Upper lobe of right lung (tissue), 1 donor: ENCODE data around the gene LNPEP. TPM values are rescaled to one million over a fixed set of nuclear protein-coding genes. Genes with fewer than 3 reads are reported as not detected.

Experiments
- ATAC-seq: fragments of 200-7000 bp; cut with Tn5 transposase; one replicate; pipeline ENCODE4 v1.9.1; 2020; ENCODE audit warnings: mild to moderate bottlenecking, moderate library complexity
- DNase-seq: peaks from one replicate; pipeline ENCODE4 v3.0.0-alpha.2; 2020
- H3K27ac ChIP-seq: fragments of 200-600 bp; one replicate; pipeline ENCODE4 v1.8.0; 2022
- H3K27me3 ChIP-seq: fragments of 200-600 bp; one replicate; pipeline ENCODE4 v1.8.0; 2022; ENCODE audit warnings: mild to moderate bottlenecking
- H3K36me3 ChIP-seq: fragments of 200-600 bp; one replicate; pipeline ENCODE4 v1.8.0; 2022
- H3K4me1 ChIP-seq: fragments of 200-600 bp; one replicate; pipeline ENCODE4 v1.8.0; 2022
- H3K4me3 ChIP-seq: fragments of 200-600 bp; one replicate; pipeline ENCODE4 v1.8.0; 2022; ENCODE audit warnings: mild to moderate bottlenecking
- H3K9me3 ChIP-seq: fragments of 200-600 bp; one replicate; pipeline ENCODE4 v1.8.0; 2022
- intact Hi-C: fragments of 100-400 bp; cut with DNase I; formaldehyde crosslinking; loops from one replicate; pipeline ENCODE4 v1.11.0; 2022
- total RNA-seq: library from RNA; stranded (reverse); fragmentation: NEBNext Ultra II Directional; extraction: Animal tissue kit (Norgen Biotek cat#: 25700); gene quantifications from one replicate; pipeline ENCODE4 v1.2.1, GENCODE V29; 2021
- TF ChIP-seq, protein P1 (sequence below): fragments of 200-600 bp; IDR thresholded peaks from one replicate; pipeline ENCODE4 v1.8.0; 2022; ENCODE audit warnings: antibody characterized with exemption
- donor health status: DM: no; HTN: yes; CAD: no; lungs with severe emphysema.

LNPEP gene
- total RNA-seq, 1 donor from 2014 or later: 50.6 TPM

DNA sequence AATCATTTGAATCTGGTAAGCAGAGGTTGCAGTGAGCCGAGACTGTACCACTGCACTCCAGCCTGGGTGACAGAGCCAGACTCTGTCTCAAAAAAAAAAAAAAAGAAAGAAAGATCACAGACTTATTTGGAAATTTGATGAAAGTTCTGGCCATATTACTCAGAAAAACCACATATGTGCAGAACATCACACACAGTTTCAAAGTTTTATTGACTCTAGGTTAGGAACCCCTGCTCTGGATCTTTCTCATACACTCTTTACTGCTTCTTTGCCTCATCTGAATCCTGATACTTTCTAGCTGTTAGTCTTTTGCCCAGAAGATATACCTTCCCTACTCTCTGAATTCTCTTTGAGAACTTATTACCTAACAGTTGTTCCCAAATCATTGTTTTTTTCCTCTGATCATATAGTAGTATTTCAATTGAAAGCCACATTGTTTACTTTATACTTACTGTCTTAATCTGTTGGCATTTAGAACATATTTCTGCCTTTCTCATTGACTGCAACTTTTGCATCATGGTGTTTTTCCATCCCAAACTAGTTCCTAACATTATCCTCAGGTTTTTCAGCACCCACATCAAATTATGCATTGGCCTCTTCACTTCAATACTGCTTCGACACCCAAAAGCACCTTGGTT is 68.7 kb downstream of the LNPEP start:
- Histone ChIP-seq H3K36me3 (peaks cover 68% of the 10 kb centered on the region), H3K4me1 (no peaks in the 10 kb centered on the region), H3K27ac (no peak overlapping the region), H3K9me3 (no peaks in the 10 kb centered on the region), H3K4me3 (no peak overlapping the region), H3K27me3 (no peaks in the 10 kb centered on the region)
- no peak for DNase-seq
- no peak for ATAC-seq
- TF ChIP-seq, protein P1, sequence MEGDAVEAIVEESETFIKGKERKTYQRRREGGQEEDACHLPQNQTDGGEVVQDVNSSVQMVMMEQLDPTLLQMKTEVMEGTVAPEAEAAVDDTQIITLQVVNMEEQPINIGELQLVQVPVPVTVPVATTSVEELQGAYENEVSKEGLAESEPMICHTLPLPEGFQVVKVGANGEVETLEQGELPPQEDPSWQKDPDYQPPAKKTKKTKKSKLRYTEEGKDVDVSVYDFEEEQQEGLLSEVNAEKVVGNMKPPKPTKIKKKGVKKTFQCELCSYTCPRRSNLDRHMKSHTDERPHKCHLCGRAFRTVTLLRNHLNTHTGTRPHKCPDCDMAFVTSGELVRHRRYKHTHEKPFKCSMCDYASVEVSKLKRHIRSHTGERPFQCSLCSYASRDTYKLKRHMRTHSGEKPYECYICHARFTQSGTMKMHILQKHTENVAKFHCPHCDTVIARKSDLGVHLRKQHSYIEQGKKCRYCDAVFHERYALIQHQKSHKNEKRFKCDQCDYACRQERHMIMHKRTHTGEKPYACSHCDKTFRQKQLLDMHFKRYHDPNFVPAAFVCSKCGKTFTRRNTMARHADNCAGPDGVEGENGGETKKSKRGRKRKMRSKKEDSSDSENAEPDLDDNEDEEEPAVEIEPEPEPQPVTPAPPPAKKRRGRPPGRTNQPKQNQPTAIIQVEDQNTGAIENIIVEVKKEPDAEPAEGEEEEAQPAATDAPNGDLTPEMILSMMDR: no peak
- intact Hi-C loops: no loop called here

DNA sequence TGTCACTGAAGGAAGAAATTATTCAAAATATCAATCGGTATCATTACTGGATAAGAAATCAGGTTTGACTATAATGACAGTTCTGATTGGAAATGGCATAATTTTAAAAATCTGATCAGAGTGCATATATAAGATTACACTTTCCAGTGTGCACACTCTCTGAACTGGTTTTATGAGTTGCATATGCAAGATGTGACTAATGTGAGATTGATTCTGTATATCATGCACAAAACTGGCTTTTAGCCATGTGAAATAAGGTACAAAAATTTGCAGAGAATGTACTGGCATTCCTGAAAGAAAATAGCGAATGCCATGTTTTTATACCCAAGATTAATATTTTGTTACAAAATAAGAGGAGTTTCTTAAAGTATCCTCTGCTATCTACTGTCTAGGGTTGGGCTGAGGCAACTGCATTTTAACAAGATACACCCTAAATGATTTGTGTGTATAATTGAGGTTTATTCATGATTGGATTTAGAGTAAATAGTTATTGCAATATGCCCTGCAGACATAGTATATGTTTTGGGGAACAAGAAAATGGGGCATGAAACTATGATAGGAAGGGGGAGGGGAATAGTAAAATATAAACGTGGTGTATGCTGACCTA is 70.7 kb downstream of the LNPEP start:
- TF ChIP-seq, protein P1: no peak
- intact Hi-C loops: no loop called here
- no peaks in the 10 kb centered on the region for H3K4me1 ChIP-seq
- no peak for ATAC-seq
- H3K27me3 ChIP-seq: no peaks in the 10 kb centered on the region
- no peak for DNase-seq
- H3K9me3 ChIP-seq: no peaks in the 10 kb centered on the region
- peaks cover 57% of the 10 kb centered on the region for H3K36me3 ChIP-seq
- no peak overlapping the region for H3K27ac ChIP-seq
- H3K4me3 ChIP-seq: no peak overlapping the region

DNA sequence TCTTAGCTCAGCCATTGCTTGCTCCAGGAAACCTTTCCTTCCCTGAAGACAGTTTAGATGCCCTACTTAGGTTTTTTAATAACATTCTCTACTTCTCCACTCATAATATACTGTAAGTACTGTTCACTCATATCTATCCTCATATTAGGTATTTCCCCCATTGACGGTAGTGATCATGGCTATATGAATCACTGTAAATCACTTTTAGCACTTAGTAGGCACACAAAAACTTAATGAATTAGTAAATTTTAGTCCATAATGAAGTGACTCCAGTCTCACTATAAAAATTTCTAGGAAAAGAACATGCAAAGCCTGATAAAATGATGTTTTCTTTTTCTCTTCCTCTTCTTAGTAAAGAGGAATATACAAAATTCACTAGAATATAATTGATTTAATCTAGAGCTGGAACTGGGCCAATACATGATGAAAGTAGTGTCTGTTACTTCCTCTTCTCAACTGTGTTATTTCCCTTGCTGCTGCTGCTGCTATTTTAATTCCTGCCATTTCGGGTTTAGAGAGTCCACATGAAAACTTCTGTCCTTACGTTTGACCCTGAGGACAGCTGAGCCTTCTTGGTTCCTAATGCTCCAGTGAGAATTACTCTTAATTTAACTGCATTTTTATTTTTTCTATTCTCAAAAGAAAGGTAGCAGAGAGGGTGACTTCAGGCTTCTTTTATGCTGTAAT is 73.5 kb downstream of the LNPEP start:
- H3K9me3 ChIP-seq: no peaks in the 10 kb centered on the region
- TF ChIP-seq, protein P1: no peak
- peak; percentile 61 for ATAC-seq
- H3K36me3 ChIP-seq: peaks cover 60% of the 10 kb centered on the region
- no peak overlapping the region for H3K4me3 ChIP-seq
- peak overlapping the region; percentile 31 for H3K27ac ChIP-seq
- H3K4me1 ChIP-seq: no peaks in the 10 kb centered on the region
- intact Hi-C loops: no loop called here
- no peaks in the 10 kb centered on the region for H3K27me3 ChIP-seq
- no peak for DNase-seq

DNA sequence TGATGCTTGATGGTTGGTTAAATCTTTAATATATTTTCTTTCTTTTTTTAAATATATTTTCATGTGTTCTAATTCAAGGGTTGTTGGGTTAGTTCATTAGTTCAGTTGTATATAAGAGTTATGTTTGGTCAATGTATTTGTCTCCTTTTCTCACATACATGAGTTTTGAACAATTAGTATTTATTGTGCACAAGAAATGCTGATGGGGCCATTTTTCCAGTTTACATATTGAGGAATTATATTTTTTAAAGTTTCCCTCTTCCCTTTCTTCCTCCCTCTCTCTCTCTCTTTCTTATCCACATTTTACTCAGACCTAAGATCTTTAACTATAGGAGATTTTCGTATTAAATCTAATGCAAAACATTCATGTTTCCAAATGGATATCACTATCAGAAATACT is 74.0 kb downstream of the LNPEP start:
- no peaks in the 10 kb centered on the region for H3K4me1 ChIP-seq
- no peaks in the 10 kb centered on the region for H3K9me3 ChIP-seq
- peaks cover 60% of the 10 kb centered on the region for H3K36me3 ChIP-seq
- TF ChIP-seq, protein P1: no peak
- DNase-seq: no peak
- H3K4me3 ChIP-seq: no peak overlapping the region
- intact Hi-C loops: no loop called here
- H3K27me3 ChIP-seq: no peaks in the 10 kb centered on the region
- peak overlapping the region; percentile 31 for H3K27ac ChIP-seq
- ATAC-seq: no peak

DNA sequence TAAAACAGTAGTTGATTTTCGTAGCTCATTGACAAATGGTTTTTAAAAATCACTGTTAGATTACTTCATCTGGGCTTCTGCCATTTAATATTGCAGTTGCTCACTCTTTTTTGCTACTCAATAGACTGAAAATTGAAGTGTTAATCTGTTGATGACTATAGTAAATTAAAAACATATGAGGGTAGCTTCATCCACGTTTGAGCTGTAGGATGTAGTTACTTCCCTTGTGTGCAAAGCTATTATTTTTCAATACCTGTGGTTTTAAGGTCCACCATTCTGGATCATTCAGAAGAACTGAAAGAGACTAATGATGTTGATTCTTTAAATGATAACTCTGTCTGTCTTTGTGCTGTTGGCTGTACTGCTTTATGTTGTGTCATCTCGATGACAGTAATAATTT is 74.7 kb downstream of the LNPEP start:
- Histone ChIP-seq H3K4me3 (no peak overlapping the region), H3K27ac (no peak overlapping the region), H3K4me1 (no peaks in the 10 kb centered on the region), H3K9me3 (no peaks in the 10 kb centered on the region), H3K27me3 (no peaks in the 10 kb centered on the region), H3K36me3 (peaks cover 61% of the 10 kb centered on the region)
- DNase-seq: no peak
- no peak for ATAC-seq
- intact Hi-C loops: no loop called here
- TF ChIP-seq, protein P1: no peak
